ENCODE data around the gene CHRNG.

Gene CHRNG

DNA sequence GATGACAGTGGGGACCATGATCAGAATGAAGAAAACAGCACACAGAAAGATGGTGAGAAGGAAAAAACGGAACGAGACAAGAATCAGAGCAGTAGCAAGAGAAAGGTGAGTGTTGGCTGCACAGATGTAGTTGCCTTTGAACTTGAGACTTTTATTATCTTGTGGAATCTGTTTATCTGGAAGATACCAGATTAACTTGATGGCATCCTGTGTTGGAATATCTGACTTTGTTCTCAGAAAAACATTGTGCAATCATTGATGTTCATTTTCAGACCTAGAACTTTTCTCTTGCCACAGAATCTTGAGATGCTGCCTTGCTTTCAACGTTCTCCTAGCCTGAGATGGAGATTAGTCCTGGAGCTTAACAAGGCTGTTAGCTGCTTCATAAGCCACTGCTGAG, 16.9 kb downstream of the CHRNG start:
- TF ChIP-seq, protein P1, sequence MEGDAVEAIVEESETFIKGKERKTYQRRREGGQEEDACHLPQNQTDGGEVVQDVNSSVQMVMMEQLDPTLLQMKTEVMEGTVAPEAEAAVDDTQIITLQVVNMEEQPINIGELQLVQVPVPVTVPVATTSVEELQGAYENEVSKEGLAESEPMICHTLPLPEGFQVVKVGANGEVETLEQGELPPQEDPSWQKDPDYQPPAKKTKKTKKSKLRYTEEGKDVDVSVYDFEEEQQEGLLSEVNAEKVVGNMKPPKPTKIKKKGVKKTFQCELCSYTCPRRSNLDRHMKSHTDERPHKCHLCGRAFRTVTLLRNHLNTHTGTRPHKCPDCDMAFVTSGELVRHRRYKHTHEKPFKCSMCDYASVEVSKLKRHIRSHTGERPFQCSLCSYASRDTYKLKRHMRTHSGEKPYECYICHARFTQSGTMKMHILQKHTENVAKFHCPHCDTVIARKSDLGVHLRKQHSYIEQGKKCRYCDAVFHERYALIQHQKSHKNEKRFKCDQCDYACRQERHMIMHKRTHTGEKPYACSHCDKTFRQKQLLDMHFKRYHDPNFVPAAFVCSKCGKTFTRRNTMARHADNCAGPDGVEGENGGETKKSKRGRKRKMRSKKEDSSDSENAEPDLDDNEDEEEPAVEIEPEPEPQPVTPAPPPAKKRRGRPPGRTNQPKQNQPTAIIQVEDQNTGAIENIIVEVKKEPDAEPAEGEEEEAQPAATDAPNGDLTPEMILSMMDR (IDR thresholded peaks at IDR 0.05; ENCODE audit: poor library complexity, severe bottlenecking) = no peak
- ATAC-seq (ENCODE audit: low read depth) (no peak), DNase-seq (ENCODE audit: low spot score) (no peak)
- H3K4me3 ChIP-seq (ENCODE audit: severe bottlenecking) = no peak overlapping the region
- H3K9me3 ChIP-seq (ENCODE audit: severe bottlenecking) = no peaks in the 10 kb centered on the region
- no peak overlapping the region for H3K27ac ChIP-seq (ENCODE audit: poor library complexity, severe bottlenecking)
- no peaks in the 10 kb centered on the region for H3K27me3 ChIP-seq (ENCODE audit: insufficient read depth, poor library complexity, severe bottlenecking)
- H3K36me3 ChIP-seq (ENCODE audit: low read depth) = peaks cover 87% of the 10 kb centered on the region
- peaks cover 2% of the 10 kb centered on the region for H3K4me1 ChIP-seq (ENCODE audit: insufficient read depth, poor library complexity, severe bottlenecking)

DNA sequence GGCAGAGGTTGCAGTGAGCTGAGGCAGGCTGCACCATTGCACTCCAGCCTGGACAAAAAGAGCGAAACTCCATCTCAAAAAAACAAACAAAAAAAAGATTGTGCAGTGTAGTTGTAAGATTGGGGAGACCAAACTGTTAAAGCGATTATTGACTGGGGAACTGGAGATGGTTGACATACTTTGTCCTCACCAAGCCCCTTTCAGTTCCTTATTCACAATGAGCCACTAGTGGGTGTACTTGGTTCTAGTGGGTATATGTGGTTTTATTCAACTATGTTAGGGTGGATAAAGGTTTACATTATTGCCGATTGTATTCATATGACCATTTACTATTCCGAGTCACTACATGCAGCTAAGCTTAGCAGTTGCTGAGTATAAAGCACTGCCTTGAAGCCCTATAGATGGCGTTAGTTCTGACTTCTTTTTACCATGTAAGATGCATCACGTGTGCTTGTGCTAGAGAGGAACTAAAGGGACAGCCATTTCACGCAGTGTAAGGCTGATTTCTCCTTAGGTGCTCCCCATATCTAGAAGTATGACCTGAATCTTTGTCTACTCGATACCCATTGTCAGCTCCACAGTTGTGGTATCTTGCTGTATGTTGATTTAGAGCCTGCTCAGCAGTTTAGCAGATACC, 23.1 kb downstream of the CHRNG start:
- H3K9me3 ChIP-seq (ENCODE audit: severe bottlenecking) = no peaks in the 10 kb centered on the region
- no peak for DNase-seq (ENCODE audit: low spot score)
- H3K36me3 ChIP-seq (ENCODE audit: low read depth) = peaks cover 95% of the 10 kb centered on the region
- H3K4me3 ChIP-seq (ENCODE audit: severe bottlenecking) = no peak overlapping the region
- peaks cover 2% of the 10 kb centered on the region for H3K4me1 ChIP-seq (ENCODE audit: insufficient read depth, poor library complexity, severe bottlenecking)
- ATAC-seq (ENCODE audit: low read depth) = no peak
- H3K27me3 ChIP-seq (ENCODE audit: insufficient read depth, poor library complexity, severe bottlenecking) = no peaks in the 10 kb centered on the region
- H3K27ac ChIP-seq (ENCODE audit: poor library complexity, severe bottlenecking) = no peak overlapping the region
- TF ChIP-seq, protein P1 (IDR thresholded peaks at IDR 0.05; ENCODE audit: poor library complexity, severe bottlenecking) = no peak

DNA sequence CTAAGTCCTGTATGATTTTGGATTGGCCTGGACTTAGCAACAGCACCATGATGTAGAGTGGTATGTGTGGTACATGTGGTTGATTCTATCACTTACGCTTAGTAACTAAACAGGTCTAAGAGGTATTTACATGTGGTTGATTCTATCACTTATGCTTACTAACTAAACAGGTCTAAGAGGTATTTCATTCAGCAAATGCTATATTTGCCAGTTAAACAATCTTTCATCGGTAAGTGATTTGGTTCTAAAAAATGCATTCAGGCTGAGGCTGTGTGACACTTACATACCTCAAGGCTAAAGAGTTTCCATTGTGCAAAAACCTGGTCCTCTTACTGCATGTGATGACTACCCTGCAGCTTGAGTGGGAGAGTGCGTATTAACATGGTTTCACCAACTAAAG, 24.1 kb downstream of the CHRNG start:
- no peaks in the 10 kb centered on the region for H3K27me3 ChIP-seq (ENCODE audit: insufficient read depth, poor library complexity, severe bottlenecking)
- no peak overlapping the region for H3K27ac ChIP-seq (ENCODE audit: poor library complexity, severe bottlenecking)
- TF ChIP-seq, protein P1 (IDR thresholded peaks at IDR 0.05; ENCODE audit: poor library complexity, severe bottlenecking) = no peak
- peaks cover 10% of the 10 kb centered on the region for H3K4me1 ChIP-seq (ENCODE audit: insufficient read depth, poor library complexity, severe bottlenecking)
- ATAC-seq (ENCODE audit: low read depth) (no peak), DNase-seq (ENCODE audit: low spot score) (no peak)
- H3K36me3 ChIP-seq (ENCODE audit: low read depth) = peaks cover 95% of the 10 kb centered on the region
- H3K9me3 ChIP-seq (ENCODE audit: severe bottlenecking) = no peaks in the 10 kb centered on the region
- no peak overlapping the region for H3K4me3 ChIP-seq (ENCODE audit: severe bottlenecking)

DNA sequence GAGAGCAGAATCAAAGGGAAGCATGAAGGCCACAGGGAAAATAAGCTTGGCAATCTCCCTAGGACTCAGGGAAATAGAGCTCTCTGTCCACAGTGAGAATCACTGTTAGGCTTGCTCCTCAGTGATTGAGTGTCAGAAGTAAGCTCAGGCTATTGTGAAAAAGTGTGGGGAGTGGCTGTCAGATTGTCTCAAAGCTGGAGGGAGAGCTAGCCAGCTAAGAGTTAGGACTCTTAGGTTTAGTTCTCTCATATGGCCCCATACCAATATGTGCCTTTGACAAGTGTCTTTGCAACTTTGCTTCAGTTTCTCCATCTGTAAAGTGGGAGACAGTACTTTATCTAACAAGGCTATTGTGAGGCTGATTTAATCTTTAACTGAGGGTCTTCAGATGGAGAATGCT, 28.2 kb downstream of the CHRNG start:
- no peaks in the 10 kb centered on the region for H3K9me3 ChIP-seq (ENCODE audit: severe bottlenecking)
- H3K27me3 ChIP-seq (ENCODE audit: insufficient read depth, poor library complexity, severe bottlenecking) = no peaks in the 10 kb centered on the region
- H3K36me3 ChIP-seq (ENCODE audit: low read depth) = peaks cover 81% of the 10 kb centered on the region
- no peak overlapping the region for H3K4me3 ChIP-seq (ENCODE audit: severe bottlenecking)
- DNase-seq (ENCODE audit: low spot score) (no peak), ATAC-seq (ENCODE audit: low read depth) (0 out of 3 replicates have a peak, but pooled peaks have one; percentile 26)
- H3K27ac ChIP-seq (ENCODE audit: poor library complexity, severe bottlenecking) = peak overlapping the region; percentile 18
- TF ChIP-seq, protein P1 (IDR thresholded peaks at IDR 0.05; ENCODE audit: poor library complexity, severe bottlenecking) = no peak
- peaks cover 10% of the 10 kb centered on the region for H3K4me1 ChIP-seq (ENCODE audit: insufficient read depth, poor library complexity, severe bottlenecking)

DNA sequence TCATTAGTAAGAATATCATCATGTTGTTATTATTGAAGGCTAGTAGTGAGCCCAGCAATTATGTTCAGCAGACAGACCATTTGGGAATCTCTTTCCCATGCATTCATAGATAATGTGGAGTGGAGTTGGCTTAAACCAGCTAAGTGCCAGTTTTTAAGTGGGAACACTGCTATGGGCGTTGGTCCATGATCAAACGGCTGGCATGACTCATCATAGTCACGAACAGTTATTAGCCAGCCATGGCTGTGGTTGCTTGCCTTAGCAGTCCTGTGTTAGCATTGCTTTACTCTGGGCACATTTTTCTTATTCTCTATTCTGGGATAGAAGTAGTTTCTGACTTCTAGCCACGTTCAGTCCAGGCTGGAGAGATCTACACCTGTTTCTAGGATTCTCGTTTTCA, 28.7 kb downstream of the CHRNG start:
- Histone ChIP-seq H3K27ac (ENCODE audit: poor library complexity, severe bottlenecking) (peak overlapping the region; percentile 18), H3K36me3 (ENCODE audit: low read depth) (peaks cover 77% of the 10 kb centered on the region)

More for the DNA sequence above, 28.7 kb downstream of the CHRNG start:
- DNase-seq (ENCODE audit: low spot score) (no peak), ATAC-seq (ENCODE audit: low read depth) (peak; percentile 92)
- no peaks in the 10 kb centered on the region for H3K27me3 ChIP-seq (ENCODE audit: insufficient read depth, poor library complexity, severe bottlenecking)
- TF ChIP-seq, protein P1 (IDR thresholded peaks at IDR 0.05; ENCODE audit: poor library complexity, severe bottlenecking) = no peak
- peaks cover 10% of the 10 kb centered on the region for H3K4me1 ChIP-seq (ENCODE audit: insufficient read depth, poor library complexity, severe bottlenecking)
- no peaks in the 10 kb centered on the region for H3K9me3 ChIP-seq (ENCODE audit: severe bottlenecking)
- H3K4me3 ChIP-seq (ENCODE audit: severe bottlenecking) = no peak overlapping the region
